Prostate gland (tissue), 2 donors: Measurements from ENCODE around the gene ZNF385B. TPM values are rescaled to one million over a fixed set of nuclear protein-coding genes. Genes with fewer than 3 reads are reported as not detected.

ENCODE experiments used
- DNase-seq: peaks from one replicate; pipeline ENCODE4 v3.0.0-alpha.2; 2019; ENCODE audit warnings: low spot score
- H3K27ac ChIP-seq, 2 donors: fragments of 200-600 bp; sonication (generic); 2 replicates each; pipeline ENCODE4 v1.5.1; 2017 to 2019
- H3K27me3 ChIP-seq: fragments of 200-600 bp; sonication (generic); replicated peaks from 2 replicates; pipeline ENCODE4 v1.5.1; 2019; ENCODE audit not compliant: insufficient read depth
- H3K36me3 ChIP-seq, 2 donors: fragments of 200-600 bp; sonication (generic); 1 replicate in 1 of 2; 2 replicates in 1 of 2; pipeline versions ENCODE4 v1.5.1 to v1.8.1; 2017 to 2019
- H3K4me1 ChIP-seq: fragments of 200-600 bp; sonication (generic); replicated peaks from 2 replicates; pipeline ENCODE4 v1.5.1; 2019
- H3K4me3 ChIP-seq, 2 donors: fragments of 200-600 bp; sonication (generic); 2 replicates each; pipeline ENCODE4 v1.5.1; 2017 to 2019
- H3K9me3 ChIP-seq: fragments of 200-600 bp; sonication (generic); 2 replicates; pipeline ENCODE4 v1.5.1; 2017
- POLR2A ChIP-seq: fragments of 450-650 bp; IDR thresholded peaks from one replicate; pipeline ENCODE4 v1.6.1; 2016; ENCODE audit warnings: antibody characterized with exemption, mild to moderate bottlenecking
- POLR2AphosphoS5 ChIP-seq: sonication (generic); formaldehyde crosslinking; IDR thresholded peaks from one replicate; pipeline ENCODE4 v1.6.1; 2017; ENCODE audit warnings: antibody characterized with exemption
- WGBS: methylation state at CpG from one replicate; pipeline ENCODE4 v1.1.5; 2018; 5-methylcytosine and 5-hydroxymethylcytosine counted together
- intact Hi-C: fragments of 100-400 bp; cut with DNase I; formaldehyde crosslinking; loops from one replicate; pipeline ENCODE4 v1.14.2; 2022
- total RNA-seq, 2 donors: library from RNA; depleted of rRNA; stranded (reverse); fragments of >200 nt; gene quantifications; one replicate each; pipeline ENCODE4 v1.1.0, GENCODE V29; 2016
- TF ChIP-seq, protein P1 (sequence below), 4 experiments: fragments of 200-600 bp in 2 of 4; fragments of 450-650 bp in 2 of 4; sonication (generic) in 2 of 4; IDR thresholded peaks; 1 replicate in 3 of 4; 2 replicates in 1 of 4; pipeline ENCODE4 v1.5.1; 2016 to 2019; ENCODE audit warnings: antibody characterized with exemption in 4 of 4, mild to moderate bottlenecking in 2 of 4, moderate library complexity in 2 of 4

Gene ZNF385B
- total RNA-seq, 2 donors from 2014 or later, result 4.9 to 35.7 TPM

- intact Hi-C loops, result no loop called here
- Histone ChIP-seq H3K4me3 (no peak overlapping the region), H3K9me3 (no peaks in the 10 kb centered on the region), H3K4me1 (no peaks in the 10 kb centered on the region), H3K27ac (no peak overlapping the region), H3K36me3 (no peaks in the 10 kb centered on the region), H3K27me3 (no peaks in the 10 kb centered on the region)
- DNase-seq, result no peak
- TF ChIP-seq, protein P1, sequence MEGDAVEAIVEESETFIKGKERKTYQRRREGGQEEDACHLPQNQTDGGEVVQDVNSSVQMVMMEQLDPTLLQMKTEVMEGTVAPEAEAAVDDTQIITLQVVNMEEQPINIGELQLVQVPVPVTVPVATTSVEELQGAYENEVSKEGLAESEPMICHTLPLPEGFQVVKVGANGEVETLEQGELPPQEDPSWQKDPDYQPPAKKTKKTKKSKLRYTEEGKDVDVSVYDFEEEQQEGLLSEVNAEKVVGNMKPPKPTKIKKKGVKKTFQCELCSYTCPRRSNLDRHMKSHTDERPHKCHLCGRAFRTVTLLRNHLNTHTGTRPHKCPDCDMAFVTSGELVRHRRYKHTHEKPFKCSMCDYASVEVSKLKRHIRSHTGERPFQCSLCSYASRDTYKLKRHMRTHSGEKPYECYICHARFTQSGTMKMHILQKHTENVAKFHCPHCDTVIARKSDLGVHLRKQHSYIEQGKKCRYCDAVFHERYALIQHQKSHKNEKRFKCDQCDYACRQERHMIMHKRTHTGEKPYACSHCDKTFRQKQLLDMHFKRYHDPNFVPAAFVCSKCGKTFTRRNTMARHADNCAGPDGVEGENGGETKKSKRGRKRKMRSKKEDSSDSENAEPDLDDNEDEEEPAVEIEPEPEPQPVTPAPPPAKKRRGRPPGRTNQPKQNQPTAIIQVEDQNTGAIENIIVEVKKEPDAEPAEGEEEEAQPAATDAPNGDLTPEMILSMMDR (IDR thresholded peaks at IDR 0.05), result no peak
- TF ChIP-seq POLR2A, result no peak
- 90% methylated on average over 2 of the region's 2 CpGs for WGBS
Observed at GRCh38 chr2:179626261-179626660, 235.2 kb downstream of the ZNF385B start.

DNA sequence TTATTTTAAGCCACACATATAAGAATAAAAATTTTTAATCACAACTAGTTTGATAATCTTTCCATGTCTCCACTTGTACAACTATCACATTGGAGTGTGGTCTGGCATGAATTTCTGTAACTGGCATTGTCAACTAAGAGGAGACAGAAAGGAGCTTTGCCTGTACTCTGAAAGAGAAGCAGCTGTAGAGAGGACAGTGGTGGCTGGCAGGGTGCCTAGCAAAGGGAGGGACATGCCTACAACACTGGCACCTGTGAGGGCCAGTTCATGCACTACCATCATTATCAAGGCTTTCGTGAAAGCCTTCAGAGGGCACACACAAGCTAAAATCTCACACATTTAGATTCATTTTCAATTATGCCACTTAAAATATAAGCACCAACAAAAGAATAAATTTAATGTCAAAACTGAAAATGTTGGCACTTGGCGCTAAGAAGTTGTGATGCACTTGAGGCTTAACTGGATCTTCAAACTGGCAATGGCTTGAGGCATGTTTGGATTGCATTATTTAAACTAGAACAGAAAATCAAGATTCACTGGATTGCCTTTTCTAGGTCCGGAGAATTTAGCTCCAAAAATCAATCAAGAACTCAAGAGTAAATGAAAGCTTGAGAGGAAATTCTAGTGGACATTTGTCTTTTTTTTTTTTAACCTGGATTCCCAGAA, 238.6 kb downstream of the ZNF385B start:
- Histone ChIP-seq H3K27me3 (no peaks in the 10 kb centered on the region), H3K36me3 (no peaks in the 10 kb centered on the region), H3K9me3 (no peaks in the 10 kb centered on the region), H3K4me1 (no peaks in the 10 kb centered on the region), H3K4me3 (no peak overlapping the region), H3K27ac (no peak overlapping the region)
- TF ChIP-seq, protein P1 (IDR thresholded peaks at IDR 0.05), result no peak
- TF ChIP-seq POLR2AphosphoS5 (no peak), POLR2A (no peak)
- DNase-seq, result no peak
- 78% methylated on average over 3 of the region's 3 CpGs for WGBS
- intact Hi-C loops, result no loop called here

- Histone ChIP-seq H3K4me3 (no peak overlapping the region), H3K27ac (no peak overlapping the region), H3K9me3 (no peaks in the 10 kb centered on the region), H3K4me1 (no peaks in the 10 kb centered on the region), H3K27me3 (no peaks in the 10 kb centered on the region), H3K36me3 (no peaks in the 10 kb centered on the region)
- TF ChIP-seq, protein P1 (IDR thresholded peaks at IDR 0.05), result no peak
- no peak for TF ChIP-seq POLR2AphosphoS5
- TF ChIP-seq POLR2A, result no peak
- WGBS, result 44% methylated on average over 1 of the region's 1 CpG
- no peak for DNase-seq
- intact Hi-C loops, result no loop called here
Observed at GRCh38 chr2:179622112-179622511, 239.3 kb downstream of the ZNF385B start.

DNA sequence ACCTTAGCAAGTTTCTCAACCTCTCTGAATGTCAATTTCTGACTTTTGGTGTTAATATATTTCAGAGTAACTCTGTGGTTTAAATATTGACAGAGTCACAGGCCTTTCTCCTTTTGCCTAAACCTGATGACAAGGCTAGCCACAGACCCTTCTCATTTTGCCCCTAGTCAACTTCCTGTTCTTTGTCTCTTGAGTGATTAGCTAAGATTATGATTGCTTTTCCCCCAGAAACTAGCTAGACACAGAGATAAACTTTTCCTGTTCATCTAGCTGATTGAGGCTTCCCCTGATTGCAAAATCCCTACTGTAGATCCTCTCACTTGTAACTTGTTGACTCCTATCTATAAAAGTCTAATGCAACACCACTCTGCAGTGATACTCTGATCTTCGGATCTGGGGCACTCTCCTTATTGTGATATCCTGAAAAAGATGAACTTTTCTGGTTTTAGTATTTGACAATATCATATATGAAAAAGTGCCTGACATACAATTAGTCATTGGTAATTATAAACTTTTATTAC, 241.4 kb downstream of the ZNF385B start:
- Histone ChIP-seq H3K4me3 (no peak overlapping the region), H3K36me3 (no peaks in the 10 kb centered on the region), H3K4me1 (no peaks in the 10 kb centered on the region), H3K27ac (no peak overlapping the region), H3K27me3 (no peaks in the 10 kb centered on the region), H3K9me3 (no peaks in the 10 kb centered on the region)
- 94% methylated on average over 1 of the region's 1 CpG for WGBS
- no peak for DNase-seq
- intact Hi-C loops, result no loop called here
- TF ChIP-seq, protein P1 (IDR thresholded peaks at IDR 0.05), result no peak

DNA sequence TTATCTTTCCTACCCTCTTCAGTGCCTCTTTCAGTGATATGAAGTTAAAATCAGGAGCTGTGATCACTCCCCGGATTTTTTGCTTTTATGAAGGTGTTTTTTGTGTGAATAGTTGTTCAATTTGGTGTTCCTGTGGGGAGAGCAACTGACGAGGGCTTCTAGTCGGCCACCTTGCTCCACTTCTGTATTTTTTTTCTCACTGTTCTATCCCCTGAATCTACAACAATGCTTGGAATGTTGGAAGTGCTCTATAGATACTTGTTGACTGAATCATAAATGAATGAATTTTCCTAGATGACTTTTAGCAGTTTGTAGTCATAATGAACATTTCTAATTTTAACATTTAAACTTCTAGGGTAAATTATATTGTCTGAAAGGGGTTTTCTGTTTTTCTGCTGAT, 247.3 kb downstream of the ZNF385B start:
- Histone ChIP-seq H3K9me3 (no peaks in the 10 kb centered on the region), H3K4me1 (no peaks in the 10 kb centered on the region), H3K4me3 (no peak overlapping the region), H3K27me3 (no peaks in the 10 kb centered on the region), H3K36me3 (no peaks in the 10 kb centered on the region), H3K27ac (no peak overlapping the region)
- TF ChIP-seq POLR2AphosphoS5 (no peak), POLR2A (no peak)
- TF ChIP-seq, protein P1 (IDR thresholded peaks at IDR 0.05), result no peak
- intact Hi-C loops, result no loop called here
- DNase-seq, result no peak
- 76% methylated on average over 3 of the region's 3 CpGs for WGBS
